Epithelial cell of esophagus (primary cell): Measurements from ENCODE around the gene PUM1.
"Not testable (repeated sequence)": the region's sequence is repeated elsewhere in the genome, so short reads cannot be mapped to it uniquely, and the experiment has no call there.

Experiments used
- DNase-seq: peaks from one replicate; pipeline ENCODE4 v3.0.0; 2010; ENCODE audit warnings: low read depth
- H3K4me3 ChIP-seq: 2 replicates; pipeline ENCODE4 v1.5.1; 2011; ENCODE audit warnings: mild to moderate bottlenecking, low read length, control low read depth
- CTCF ChIP-seq: IDR thresholded peaks from 2 replicates; pipeline ENCODE4 v1.5.1; 2011; ENCODE audit warnings: low read depth, mild to moderate bottlenecking, low read length, control low read depth, inconsistent platforms; ENCODE audit not compliant: insufficient read depth; ENCODE audit errors: missing control alignments

Gene PUM1

GRCh38 chr1:31102501-31102950 lies 37.0 kb upstream of the PUM1 start:
- DNase-seq = peak; percentile 95
- H3K4me3 ChIP-seq = no peak overlapping the region
- no peak for TF ChIP-seq CTCF

- no peak overlapping the region for H3K4me3 ChIP-seq
- DNase-seq = peak; percentile 52
- TF ChIP-seq CTCF = no peak
Measured at GRCh38 chr1:31101147-31101502, 35.6 kb upstream of the PUM1 start.

DNA sequence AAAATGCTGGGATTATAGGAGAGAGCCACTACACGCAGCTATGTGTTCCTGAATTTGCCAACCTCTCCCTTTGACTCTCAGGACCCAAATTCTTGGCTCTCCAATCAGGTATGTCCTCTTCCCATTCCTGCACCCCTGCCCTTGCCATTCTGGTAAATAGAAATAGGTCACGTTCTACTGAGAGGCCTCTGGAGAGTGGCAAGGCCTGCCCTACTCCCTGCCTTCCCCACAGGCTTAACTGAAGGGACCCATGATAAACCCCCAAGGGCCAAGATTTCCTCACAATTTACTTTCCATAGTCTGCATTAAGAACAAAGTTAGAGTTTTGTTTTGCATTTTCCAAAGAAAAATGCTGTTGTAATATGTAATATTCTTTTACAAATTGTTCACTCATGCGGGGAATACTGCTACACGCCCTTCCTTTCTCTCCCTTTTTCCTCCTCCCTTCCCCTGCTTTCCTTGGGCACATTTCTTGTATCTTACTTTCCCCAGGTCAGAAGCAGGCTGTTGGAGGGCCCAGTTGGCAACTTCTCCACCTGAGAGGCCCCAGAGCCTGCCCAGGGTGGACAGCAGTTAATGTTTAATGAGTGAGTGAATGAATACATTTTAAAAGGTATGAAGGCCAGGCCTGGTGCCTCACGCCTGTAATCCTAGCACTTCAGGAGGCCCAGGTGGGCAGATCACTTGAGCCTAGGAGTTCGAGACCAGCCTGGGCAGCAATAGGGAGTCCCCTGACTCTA lies 33.9 kb upstream of the PUM1 start:
- no peak for DNase-seq
- no peak for TF ChIP-seq CTCF
- no peak overlapping the region for H3K4me3 ChIP-seq

DNA sequence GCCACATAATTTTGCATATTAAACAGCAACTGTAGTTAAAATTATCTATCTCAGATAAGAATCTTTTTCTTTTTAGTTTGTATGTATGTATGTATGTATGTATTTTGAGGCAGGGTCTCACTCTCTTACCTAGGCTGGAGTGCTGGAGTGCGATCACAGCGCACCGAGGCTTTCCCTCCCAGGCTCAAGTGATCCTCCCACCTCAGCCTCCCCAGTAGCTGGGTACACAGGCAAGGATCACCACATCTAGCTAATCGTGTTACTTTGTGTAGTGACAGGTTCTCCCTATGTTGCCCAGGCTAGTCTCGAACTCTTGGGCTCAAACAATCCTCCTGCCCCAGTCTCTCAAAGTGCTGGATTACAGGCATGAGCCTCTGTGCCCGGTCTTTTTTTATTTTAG lies 30.5 kb upstream of the PUM1 start:
- DNase-seq = no peak
- TF ChIP-seq CTCF = no peak
- H3K4me3 ChIP-seq = no peak overlapping the region

GRCh38 chr1:31095298-31095981 lies 29.9 kb upstream of the PUM1 start:
- DNase-seq = peak; percentile 25
- TF ChIP-seq CTCF = no peak
- H3K4me3 ChIP-seq = no peak overlapping the region

GRCh38 chr1:31088081-31088480 lies 22.6 kb upstream of the PUM1 start:
- H3K4me3 ChIP-seq, DNase-seq: not testable (repeated sequence)

- no peak for TF ChIP-seq CTCF
- no peak for DNase-seq
- no peak overlapping the region for H3K4me3 ChIP-seq
Measured at GRCh38 chr1:31084782-31085569, 19.5 kb upstream of the PUM1 start.
